ENCODE results near the gene LMX1B. TPM values are rescaled to one million over a fixed set of nuclear protein-coding genes. Genes with fewer than 3 reads are reported as not detected.

The LMX1B gene
- total RNA-seq, 1 experiment from 2014 or later = 0.55 TPM

DNA sequence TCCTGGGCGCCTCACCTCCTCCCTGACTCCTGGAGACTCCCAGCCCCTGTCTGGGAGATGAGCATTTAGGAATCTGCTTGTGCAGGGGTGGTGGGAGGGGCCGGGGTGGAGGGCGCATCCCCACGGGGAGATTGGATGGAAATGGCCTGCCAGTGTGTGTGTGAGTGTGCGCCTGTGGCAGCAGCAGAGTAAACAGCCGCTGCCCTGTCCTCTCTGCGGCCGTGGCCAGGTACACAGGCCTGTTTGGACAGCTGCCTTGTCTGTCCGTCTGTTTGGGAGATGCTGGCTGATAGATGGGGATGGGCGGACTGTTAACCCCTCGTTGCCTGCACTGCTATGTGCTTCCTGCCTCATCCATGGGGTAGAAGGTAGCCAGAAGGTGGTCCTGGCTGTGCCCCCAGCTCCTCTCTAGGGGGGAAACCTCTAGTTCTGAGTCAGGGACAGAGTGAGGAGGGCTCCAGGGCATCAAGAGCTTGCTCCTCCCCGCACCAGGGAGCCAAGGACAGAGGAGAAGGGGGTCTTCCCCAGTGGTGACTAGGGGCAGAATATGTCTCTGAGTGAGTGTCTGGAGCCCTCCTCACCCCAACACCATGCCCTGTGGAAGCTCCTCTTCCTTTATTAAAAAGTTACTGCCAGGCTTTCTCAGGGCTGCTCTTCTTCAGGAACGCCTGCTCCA lies 60.1 kb downstream of the LMX1B start:
- Histone ChIP-seq H3K9me3 (ENCODE audit: low read length) (no peaks in the 10 kb centered on the region), H3K79me2 (ENCODE audit: low read length) (no peaks in the 10 kb centered on the region), H3K4me1 (ENCODE audit: insufficient read depth, low read length) (no peaks in the 10 kb centered on the region), H3K9ac (ENCODE audit: low read length) (no peak overlapping the region), H4K20me1 (ENCODE audit: low read length) (no peaks in the 10 kb centered on the region), H3K36me3 (ENCODE audit: low read depth, low read length) (no peaks in the 10 kb centered on the region), H3K4me3 (ENCODE audit: low read length) (no peak overlapping the region), H2AFZ (ENCODE audit: low read length) (no peak overlapping the region), H3K9me2 (replicated peaks; ENCODE audit: low read length) (no peaks in the 10 kb centered on the region), H3K4me2 (ENCODE audit: low read length) (no peak overlapping the region), H3K27ac (ENCODE audit: low read length) (no peak overlapping the region), H3F3A (ENCODE audit: low read length, unreplicated experiment) (no peaks in the 10 kb centered on the region), H3K27me3 (ENCODE audit: low read length) (no peaks in the 10 kb centered on the region)
- no TSS peak for BruUV-seq (replicated peaks)
- ChIA-PET CTCF (no interaction called here), POLR2A (ENCODE audit: unreplicated experiment) (no interaction called here)
- peak; percentile 19 for DNase-seq
- no peak for ATAC-seq
- intact Hi-C loops (cut with micrococcal nuclease) = no loop called here
- no peak for TF ChIP-seq EZH2 (IDR thresholded peaks at IDR 0.05; ENCODE audit: low read length, unreplicated experiment)

DNA sequence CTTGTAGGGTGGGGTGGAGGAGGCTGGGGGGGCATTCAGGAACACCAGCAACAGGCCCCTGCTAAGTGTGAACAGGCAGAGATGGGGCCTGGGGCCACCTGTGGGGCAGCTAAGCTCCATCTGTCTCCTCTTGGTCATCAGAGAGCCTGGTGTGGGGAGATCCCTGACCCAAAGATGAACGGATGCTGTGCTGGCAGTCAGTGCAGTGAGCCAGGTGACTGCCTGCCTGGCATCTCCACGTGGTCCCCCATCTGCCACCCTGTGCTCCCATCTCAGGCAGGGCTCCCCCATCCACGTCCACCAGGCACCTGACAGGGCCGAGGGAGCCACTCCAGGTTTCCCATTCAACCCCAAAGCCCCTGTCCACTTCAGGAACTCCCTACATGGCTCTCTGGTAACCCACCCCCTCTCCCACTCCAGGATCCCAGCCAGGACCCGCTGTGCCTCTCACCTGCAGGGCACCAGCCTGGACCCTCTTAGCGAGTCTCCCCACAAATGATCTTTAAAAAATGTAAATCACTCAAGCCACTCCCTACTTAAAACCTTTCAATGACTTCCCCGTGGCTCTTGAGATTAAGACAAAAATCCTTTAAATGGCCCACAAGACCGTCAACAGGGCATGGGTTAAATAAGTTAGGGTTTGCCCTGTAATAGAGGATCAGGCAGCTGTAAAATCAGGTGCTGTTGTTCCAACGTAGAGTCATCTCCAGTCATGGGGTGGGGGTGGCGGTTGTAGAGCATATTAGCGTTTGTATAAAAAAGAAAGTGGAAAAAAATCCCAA lies 60.8 kb downstream of the LMX1B start:
- no peak for ATAC-seq
- H3K27me3 ChIP-seq (ENCODE audit: low read length) = no peaks in the 10 kb centered on the region
- H3K36me3 ChIP-seq (ENCODE audit: low read depth, low read length) = no peaks in the 10 kb centered on the region
- no peak for DNase-seq
- no peaks in the 10 kb centered on the region for H3K79me2 ChIP-seq (ENCODE audit: low read length)
- CTCF ChIA-PET = no interaction called here
- H3K4me1 ChIP-seq (ENCODE audit: insufficient read depth, low read length) = no peaks in the 10 kb centered on the region
- H3K4me3 ChIP-seq (ENCODE audit: low read length) = no peak overlapping the region
- POLR2A ChIA-PET (ENCODE audit: unreplicated experiment) = no interaction called here
- TF ChIP-seq, protein P1, sequence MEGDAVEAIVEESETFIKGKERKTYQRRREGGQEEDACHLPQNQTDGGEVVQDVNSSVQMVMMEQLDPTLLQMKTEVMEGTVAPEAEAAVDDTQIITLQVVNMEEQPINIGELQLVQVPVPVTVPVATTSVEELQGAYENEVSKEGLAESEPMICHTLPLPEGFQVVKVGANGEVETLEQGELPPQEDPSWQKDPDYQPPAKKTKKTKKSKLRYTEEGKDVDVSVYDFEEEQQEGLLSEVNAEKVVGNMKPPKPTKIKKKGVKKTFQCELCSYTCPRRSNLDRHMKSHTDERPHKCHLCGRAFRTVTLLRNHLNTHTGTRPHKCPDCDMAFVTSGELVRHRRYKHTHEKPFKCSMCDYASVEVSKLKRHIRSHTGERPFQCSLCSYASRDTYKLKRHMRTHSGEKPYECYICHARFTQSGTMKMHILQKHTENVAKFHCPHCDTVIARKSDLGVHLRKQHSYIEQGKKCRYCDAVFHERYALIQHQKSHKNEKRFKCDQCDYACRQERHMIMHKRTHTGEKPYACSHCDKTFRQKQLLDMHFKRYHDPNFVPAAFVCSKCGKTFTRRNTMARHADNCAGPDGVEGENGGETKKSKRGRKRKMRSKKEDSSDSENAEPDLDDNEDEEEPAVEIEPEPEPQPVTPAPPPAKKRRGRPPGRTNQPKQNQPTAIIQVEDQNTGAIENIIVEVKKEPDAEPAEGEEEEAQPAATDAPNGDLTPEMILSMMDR (conservative IDR thresholded peaks at IDR 0.05; ENCODE audit: low read depth, low read length) = no peak
- TF ChIP-seq EZH2phosphoT487 (IDR thresholded peaks at IDR 0.05; ENCODE audit: borderline replicate concordance, low read length) (no peak), EZH2 (IDR thresholded peaks at IDR 0.05; ENCODE audit: low read length, unreplicated experiment) (no peak)
- no peaks in the 10 kb centered on the region for H3K9me2 ChIP-seq (replicated peaks; ENCODE audit: low read length)
- no peaks in the 10 kb centered on the region for H3K9me3 ChIP-seq (ENCODE audit: low read length)
- no peak overlapping the region for H2AFZ ChIP-seq (ENCODE audit: low read length)
- H3K4me2 ChIP-seq (ENCODE audit: low read length) = no peak overlapping the region
- BruUV-seq (replicated peaks) = no TSS peak
- H4K20me1 ChIP-seq (ENCODE audit: low read length) = no peaks in the 10 kb centered on the region
- no peak overlapping the region for H3K27ac ChIP-seq (ENCODE audit: low read length)
- no peaks in the 10 kb centered on the region for H3F3A ChIP-seq (ENCODE audit: low read length, unreplicated experiment)
- no peak overlapping the region for H3K9ac ChIP-seq (ENCODE audit: low read length)
- intact Hi-C loops (cut with micrococcal nuclease) = no loop called here

DNA sequence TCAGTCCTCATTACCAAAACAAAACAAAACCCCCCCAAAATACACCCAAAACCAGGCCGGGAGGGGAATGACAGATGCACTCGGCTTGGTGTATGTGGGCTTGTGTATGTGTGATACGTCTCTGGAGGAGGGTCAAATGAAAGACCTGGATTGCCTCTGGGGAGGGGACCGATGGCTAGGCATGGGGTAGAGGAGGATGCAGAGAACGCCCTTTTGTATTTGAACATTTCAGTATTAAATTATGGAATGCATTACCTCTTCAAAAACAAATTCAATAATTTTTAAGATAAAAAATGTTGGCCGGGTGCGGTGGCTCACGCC lies 61.4 kb downstream of the LMX1B start:
- no TSS peak for BruUV-seq (replicated peaks)

More for the DNA sequence above, 61.4 kb downstream of the LMX1B start:
- Histone ChIP-seq H3K36me3 (ENCODE audit: low read depth, low read length) (no peaks in the 10 kb centered on the region), H3K4me2 (ENCODE audit: low read length) (no peak overlapping the region), H3K27me3 (ENCODE audit: low read length) (no peaks in the 10 kb centered on the region), H3F3A (ENCODE audit: low read length, unreplicated experiment) (no peaks in the 10 kb centered on the region), H3K79me2 (ENCODE audit: low read length) (no peaks in the 10 kb centered on the region), H2AFZ (ENCODE audit: low read length) (no peak overlapping the region), H3K4me1 (ENCODE audit: insufficient read depth, low read length) (no peaks in the 10 kb centered on the region), H3K4me3 (ENCODE audit: low read length) (no peak overlapping the region), H3K9me2 (replicated peaks; ENCODE audit: low read length) (no peaks in the 10 kb centered on the region), H4K20me1 (ENCODE audit: low read length) (no peaks in the 10 kb centered on the region), H3K27ac (ENCODE audit: low read length) (no peak overlapping the region), H3K9me3 (ENCODE audit: low read length) (no peaks in the 10 kb centered on the region), H3K9ac (ENCODE audit: low read length) (no peak overlapping the region)
- ChIA-PET CTCF (no interaction called here), POLR2A (ENCODE audit: unreplicated experiment) (no interaction called here)
- ATAC-seq (no peak), DNase-seq (no peak)
- intact Hi-C loops (cut with micrococcal nuclease) = no loop called here
- TF ChIP-seq EZH2 (IDR thresholded peaks at IDR 0.05; ENCODE audit: low read length, unreplicated experiment) (no peak), EZH2phosphoT487 (IDR thresholded peaks at IDR 0.05; ENCODE audit: borderline replicate concordance, low read length) (no peak)
- TF ChIP-seq, protein P1 (conservative IDR thresholded peaks at IDR 0.05; ENCODE audit: low read depth, low read length) = no peak
